NCI-H510A treated with DMSO at 0.1 percent for 48 hours (cell line): ENCODE measurements around the gene TMPRSS12.
"Not testable (repeated sequence)": the region's sequence is repeated elsewhere in the genome, so short reads cannot be mapped to it uniquely, and the experiment has no call there.

Source experiments
- DNase-seq: peaks from one replicate; lab custom pipeline; 2025; lab: John Stamatoyannopoulos, UW

The TMPRSS12 gene

DNA sequence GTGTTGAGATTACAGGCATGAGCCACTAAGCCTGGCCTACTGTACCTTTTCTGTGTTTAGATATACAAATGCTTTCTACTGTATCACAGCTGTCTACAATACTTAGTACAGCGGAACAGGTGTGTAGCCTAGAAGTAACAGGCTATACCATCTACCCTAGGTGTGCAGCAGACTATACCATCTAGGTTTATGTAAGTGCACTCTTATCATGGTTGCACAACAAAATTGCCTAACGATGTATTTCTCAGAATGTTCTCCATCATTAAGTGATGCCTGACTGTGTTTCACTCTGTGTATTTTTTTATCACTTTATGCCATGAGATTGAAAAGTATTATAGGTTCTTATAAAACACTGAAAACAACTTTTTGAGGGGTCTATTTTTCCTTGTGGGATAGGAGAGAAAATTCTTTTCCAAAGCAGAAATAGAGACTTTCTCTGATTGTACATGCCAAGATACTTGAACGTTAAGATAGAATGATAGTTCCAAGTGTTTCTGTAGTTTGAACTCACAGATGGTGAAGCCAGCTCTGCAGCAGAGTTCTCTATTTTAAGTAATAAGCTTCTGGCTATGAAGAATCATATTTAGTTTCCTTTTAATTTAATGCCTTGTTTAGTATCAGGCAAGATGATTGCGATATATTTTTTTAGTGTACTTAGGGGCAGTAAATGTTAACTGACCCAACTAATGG lies 17.0 kb downstream of the TMPRSS12 start:
- DNase-seq = no peak

GRCh38 chr12:50862316-50862715 lies 19.6 kb downstream of the TMPRSS12 start:
- no peak for DNase-seq

GRCh38 chr12:50865266-50865665 lies 22.5 kb downstream of the TMPRSS12 start:
- no peak for DNase-seq

DNA sequence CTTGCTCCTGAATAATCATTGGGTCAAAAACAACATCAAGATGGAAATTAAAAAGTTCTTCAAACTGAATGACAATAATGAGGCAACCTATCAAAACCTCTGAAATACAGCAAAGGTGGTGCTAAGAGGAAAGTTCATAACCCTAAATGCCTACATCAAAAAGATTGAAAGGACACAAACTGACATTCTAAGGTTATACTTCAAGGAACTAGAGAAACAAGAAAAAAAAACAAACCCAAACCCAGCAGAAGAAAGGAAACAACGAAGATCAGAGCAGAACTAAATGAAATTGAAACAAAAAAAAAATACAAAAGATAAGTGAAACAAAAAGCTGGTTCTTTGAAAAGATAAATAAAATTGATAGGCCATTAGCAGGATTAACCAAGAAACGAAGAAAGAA lies 26.2 kb downstream of the TMPRSS12 start:
- DNase-seq = not testable (repeated sequence)

DNA sequence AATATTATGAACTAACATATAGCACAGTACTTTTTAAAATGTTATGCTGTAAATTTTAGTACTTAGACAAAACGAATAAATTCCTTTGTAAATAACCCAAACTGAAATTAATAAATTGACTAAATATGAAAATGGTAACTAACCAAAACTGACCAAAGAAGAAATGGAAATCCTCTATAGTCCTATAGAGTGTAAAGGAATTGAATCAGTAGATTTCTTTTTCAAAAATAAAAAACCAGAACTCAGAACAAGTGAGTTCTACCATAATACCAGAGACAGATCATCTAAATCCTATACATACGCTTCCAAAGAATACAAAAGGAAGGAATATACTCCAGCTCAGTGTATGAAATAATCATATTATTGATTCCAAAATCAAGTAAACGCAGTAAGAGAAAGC lies 39.8 kb downstream of the TMPRSS12 start:
- no peak for DNase-seq

DNA sequence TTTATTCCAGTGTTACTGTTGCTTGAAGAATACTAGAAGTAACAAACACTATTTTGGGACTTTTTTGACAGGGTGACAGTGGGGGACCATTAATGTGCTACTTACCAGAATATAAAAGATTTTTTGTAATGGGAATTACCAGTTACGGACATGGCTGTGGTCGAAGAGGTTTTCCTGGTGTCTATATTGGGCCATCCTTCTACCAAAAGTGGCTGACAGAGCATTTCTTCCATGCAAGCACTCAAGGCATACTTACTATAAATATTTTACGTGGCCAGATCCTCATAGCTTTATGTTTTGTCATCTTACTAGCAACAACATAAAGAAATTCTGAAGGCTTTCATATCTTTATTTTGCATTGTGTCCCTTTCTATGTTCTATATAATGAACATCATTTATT lies 44.5 kb downstream of the TMPRSS12 start:
- no peak for DNase-seq

- no peak for DNase-seq
Measured at GRCh38 chr12:50888666-50889065, 45.9 kb downstream of the TMPRSS12 start.

- DNase-seq = no peak
Measured at GRCh38 chr12:50894241-50894640, 51.5 kb downstream of the TMPRSS12 start.

DNA sequence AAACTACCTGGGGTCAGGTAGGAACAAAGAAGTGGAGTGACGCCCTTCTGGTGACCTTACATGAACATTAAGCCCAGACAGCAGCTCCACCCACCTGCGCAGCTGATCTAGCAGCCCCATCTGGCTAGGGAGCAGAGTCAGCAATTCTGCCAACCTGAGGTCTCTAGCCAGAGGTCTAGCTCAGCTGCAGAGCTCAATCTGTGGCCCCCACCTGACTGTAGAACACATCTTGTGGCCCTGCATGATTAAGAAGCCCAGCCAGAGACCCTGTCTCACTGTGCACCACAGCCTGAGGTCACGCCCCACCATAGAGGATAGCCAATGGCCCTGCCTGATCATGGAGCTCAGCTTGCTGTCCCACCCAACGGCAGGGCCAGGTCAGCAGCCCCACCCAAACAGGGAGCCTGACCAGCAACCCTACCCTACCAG lies 59.0 kb downstream of the TMPRSS12 start:
- DNase-seq = no peak

DNA sequence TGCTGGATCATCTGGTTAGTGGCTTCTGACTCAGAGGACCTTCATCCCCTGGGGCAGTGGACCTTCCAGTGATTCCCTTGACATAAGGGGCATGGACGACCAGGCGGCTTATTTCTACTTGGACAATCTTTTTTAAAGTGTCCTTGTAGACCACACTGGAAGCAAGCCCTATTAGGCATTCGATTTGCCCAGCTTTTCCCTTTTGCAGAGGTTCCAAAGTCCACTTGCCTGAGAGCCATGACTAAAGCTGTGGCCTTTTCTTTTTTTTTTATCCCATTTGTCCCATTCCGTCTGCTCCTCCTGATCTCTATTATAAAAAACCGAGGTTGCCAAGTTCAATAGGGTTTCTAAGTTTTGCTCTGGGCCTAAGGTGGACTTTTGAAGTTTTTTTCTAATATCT lies 65.8 kb downstream of the TMPRSS12 start:
- not testable (repeated sequence) for DNase-seq

DNA sequence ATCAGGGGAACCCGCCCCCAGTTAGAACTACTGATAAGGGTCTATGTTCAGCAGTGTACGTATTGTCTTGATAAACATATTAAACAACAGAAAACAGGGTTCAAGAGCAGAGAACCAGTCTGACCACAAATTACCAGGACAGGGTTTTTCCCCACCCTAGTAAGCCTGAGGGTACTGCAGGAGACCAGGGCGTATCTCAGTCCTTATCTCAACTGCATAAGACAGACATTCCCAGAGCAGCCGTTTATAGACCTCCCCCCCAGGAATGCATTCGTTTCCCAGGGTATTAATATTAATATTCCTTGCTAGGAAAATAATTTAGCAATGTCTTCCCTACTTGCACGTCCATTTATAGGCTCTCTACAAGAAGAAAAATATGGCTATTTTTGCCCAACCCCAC lies 69.6 kb downstream of the TMPRSS12 start:
- not testable (repeated sequence) for DNase-seq

- no peak for DNase-seq
Measured at GRCh38 chr12:50913224-50913623, 70.5 kb downstream of the TMPRSS12 start.

GRCh38 chr12:50914872-50915484 lies 72.3 kb downstream of the TMPRSS12 start:
- no peak for DNase-seq

- no peak for DNase-seq
Measured at GRCh38 chr12:50916292-50916691, 73.6 kb downstream of the TMPRSS12 start.

GRCh38 chr12:50918584-50919316 lies 76.0 kb downstream of the TMPRSS12 start:
- no peak for DNase-seq

GRCh38 chr12:50922820-50923219 lies 80.1 kb downstream of the TMPRSS12 start:
- DNase-seq = no peak

- no peak for DNase-seq
Measured at GRCh38 chr12:50923361-50924130, 80.8 kb downstream of the TMPRSS12 start.

DNA sequence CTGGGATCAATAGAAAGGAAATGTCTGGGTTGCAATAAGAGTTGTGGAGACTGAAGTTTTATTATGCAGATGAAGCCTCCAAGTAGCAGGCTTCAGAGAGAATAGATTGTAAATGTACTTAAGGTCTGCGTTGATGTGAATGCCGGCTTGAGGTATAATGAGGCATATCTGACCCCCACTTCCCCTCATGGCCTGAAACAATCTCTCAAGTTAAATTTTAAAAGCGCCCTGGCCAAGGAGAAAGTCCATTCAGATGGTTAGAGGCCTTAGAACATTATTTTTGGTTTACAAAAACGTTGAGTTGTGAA lies 81.4 kb downstream of the TMPRSS12 start:
- DNase-seq = no peak

DNA sequence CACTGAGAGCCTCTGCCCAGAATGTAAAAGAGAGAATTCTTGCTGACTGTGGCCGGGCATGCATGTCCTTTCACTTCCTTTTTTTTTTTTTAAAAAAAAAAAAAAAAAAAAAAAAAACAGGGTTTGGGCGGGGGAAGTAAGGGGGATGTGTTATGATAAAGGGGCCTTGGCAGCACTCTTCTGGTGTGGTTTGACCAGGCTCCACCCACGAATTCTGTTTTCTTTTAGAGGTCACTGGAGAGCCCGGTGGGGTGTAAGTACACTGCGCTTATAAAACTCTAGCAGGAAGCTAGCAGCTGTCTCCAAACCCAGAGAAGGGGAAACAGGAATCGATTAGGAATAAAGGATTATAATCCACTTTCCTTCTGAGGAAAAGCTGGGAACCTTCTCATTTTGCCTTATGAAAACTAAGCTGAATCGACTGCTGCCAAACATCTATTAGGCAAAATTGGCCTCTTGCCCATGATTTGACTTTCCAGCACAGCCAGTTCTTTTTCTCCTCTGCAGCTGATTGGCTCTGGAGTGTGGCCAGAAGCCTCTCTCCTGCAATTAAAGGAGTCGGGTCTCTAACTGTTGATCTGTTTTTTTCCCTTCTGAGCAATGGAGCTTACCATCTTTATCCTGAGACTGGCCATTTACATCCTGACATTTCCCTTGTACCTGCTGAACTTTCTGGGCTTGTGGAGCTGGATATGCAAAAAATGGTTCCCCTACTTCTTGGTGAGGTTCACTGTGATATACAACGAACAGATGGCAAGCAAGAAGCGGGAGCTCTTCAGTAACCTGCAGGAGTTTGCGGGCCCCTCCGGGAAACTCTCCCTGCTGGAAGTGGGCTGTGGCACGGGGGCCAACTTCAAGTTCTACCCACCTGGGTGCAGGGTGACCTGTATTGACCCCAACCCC lies 82.0 kb downstream of the TMPRSS12 start:
- peak; percentile 81 for DNase-seq

- peak; percentile 41 for DNase-seq
Measured at GRCh38 chr12:50925342-50925651, 82.6 kb downstream of the TMPRSS12 start.

DNA sequence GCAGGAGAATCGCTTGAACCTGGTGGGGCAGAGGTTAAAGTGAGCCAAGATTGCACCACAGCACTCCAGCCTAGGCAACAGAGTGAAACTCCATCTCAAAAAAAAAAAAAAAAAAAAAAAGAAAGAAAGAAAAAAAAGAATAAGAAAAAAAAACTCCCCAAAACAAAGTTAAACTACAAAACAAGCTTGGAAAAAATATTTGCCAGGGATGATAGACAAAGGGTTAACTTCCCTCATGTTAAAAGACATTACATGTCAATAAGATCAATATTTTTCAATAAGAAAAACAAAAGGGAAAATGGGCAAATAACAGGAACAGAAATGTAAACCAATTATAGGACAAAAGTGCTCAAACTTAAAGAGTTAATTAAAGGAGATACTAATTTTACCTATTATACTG lies 83.2 kb downstream of the TMPRSS12 start:
- DNase-seq = no peak

- DNase-seq = no peak
Measured at GRCh38 chr12:50926415-50926814, 83.7 kb downstream of the TMPRSS12 start.
